HepG2 (cell line): ENCODE measurements around the gene SLC8A2. TPM values are rescaled to one million over a fixed set of nuclear protein-coding genes. Genes with fewer than 3 reads are reported as not detected.
A peak's percentile ranks its signal among the peaks of the same experiment; 100 is the strongest.

Experiments
- ATAC-seq: fragments of 200-7000 bp; cut with Tn5 transposase; 3 replicates; pipeline ENCODE4 v1.9.1; 2020; ENCODE audit warnings: mild to moderate bottlenecking, moderate library complexity
- BruUV-seq: library from RNA; stranded (reverse); fragments of 400-500 nt; replicated peaks from 2 replicates; lab custom pipeline; 2021; lab: Mats Ljungman, UMichigan
- CTCF ChIA-PET: fragments of 300-600 bp; formaldehyde crosslinking; extraction: SDS; loops from one replicate; lab custom pipeline; 2021; ENCODE audit warnings: low total read pairs, inconsistent platforms, low intra/inter-chr PET ratio; lab: Yijun Ruan, JAX
- POLR2A ChIA-PET: fragments of 350-600 bp; sonication (Branson Sonifier 250); formaldehyde crosslinking; loops from one replicate; lab custom pipeline; 2020; ENCODE audit warnings: antibody characterized with exemption, inconsistent platforms; lab: Yijun Ruan, JAX
- DNase-seq: peaks from one replicate; pipeline ENCODE4 v3.0.0-alpha.2; 2015; ENCODE audit warnings: low spot score
- FAIRE-seq: peaks from 3 replicates; lab custom pipeline; 2011; peaks lifted over from hg19 to GRCh38; lab: Jason Lieb, UNC
- H2AFZ ChIP-seq: one replicate; pipeline ENCODE4 v1.6.1; 2011; ENCODE audit warnings: low read length, inconsistent platforms
- H3K27ac ChIP-seq: fragments of 300-600 bp; 3 replicates; pipeline ENCODE4 v1.8.0; 2011; ENCODE audit warnings: mixed run types, mild to moderate bottlenecking, mixed read lengths, low read length, inconsistent platforms; ENCODE audit not compliant: insufficient read depth; ENCODE audit errors: extremely low read length
- H3K27me3 ChIP-seq, 2 experiments: fragments of 200-600 bp in 1 of 2; 2 replicates in 1 of 2; 3 replicates in 1 of 2; pipeline versions ENCODE4 v1.6.0 to v1.8.0; 2011; ENCODE audit warnings: low read length in 2 of 2, mild to moderate bottlenecking in 2 of 2, moderate library complexity in 2 of 2, inconsistent platforms in 1 of 2; ENCODE audit not compliant: insufficient read depth in 2 of 2, control insufficient read depth in 1 of 2
- H3K36me3 ChIP-seq, 2 experiments: fragments of 200-600 bp in 1 of 2; replicated peaks in 1 of 2; 2 replicates in 1 of 2; 3 replicates in 1 of 2; pipeline versions ENCODE4 v1.5.1 to v1.8.0; 2011; ENCODE audit warnings: low read length in 2 of 2, inconsistent platforms in 1 of 2; ENCODE audit not compliant: insufficient read depth in 2 of 2, control insufficient read depth in 1 of 2
- H3K4me1 ChIP-seq: 2 replicates; pipeline ENCODE4 v1.5.1; 2012; ENCODE audit warnings: low read length, inconsistent platforms; ENCODE audit not compliant: insufficient read depth
- H3K4me2 ChIP-seq: 2 replicates; pipeline ENCODE4 v1.6.0; 2011; ENCODE audit warnings: low read depth, low read length, inconsistent platforms
- H3K4me3 ChIP-seq, 3 experiments: fragments of 200-600 bp in 1 of 3; sonication (generic), shearing (Covaris generic) in 1 of 3; replicated peaks in 1 of 3; 2 replicates each; pipeline ENCODE4 v1.5.1; 2011 to 2016; ENCODE audit warnings: low read length in 3 of 3, inconsistent platforms in 2 of 3, low read depth in 2 of 3, mild to moderate bottlenecking in 2 of 3, control low read depth in 1 of 3, mixed read lengths in 1 of 3; ENCODE audit not compliant: insufficient read depth in 1 of 3
- H3K79me2 ChIP-seq: one replicate; pipeline ENCODE4 v1.6.1; 2011; ENCODE audit warnings: low read length, inconsistent platforms; ENCODE audit not compliant: insufficient read depth
- H3K9ac ChIP-seq: 2 replicates; pipeline ENCODE4 v1.6.0; 2011; ENCODE audit warnings: mild to moderate bottlenecking, low read depth, low read length, inconsistent platforms; ENCODE audit not compliant: insufficient read depth
- H3K9me3 ChIP-seq: 2 replicates; pipeline ENCODE4 v1.5.1; 2012; ENCODE audit warnings: mild to moderate bottlenecking, low read length
- H4K20me1 ChIP-seq: 2 replicates; pipeline ENCODE4 v1.6.0; 2011; ENCODE audit warnings: inconsistent platforms, mild to moderate bottlenecking, low read length, moderate library complexity; ENCODE audit not compliant: insufficient read depth
- ADNP ChIP-seq: sonication (generic); formaldehyde crosslinking; IDR thresholded peaks from 2 replicates; pipeline ENCODE4 v1.4.0; 2020; ENCODE audit warnings: missing genetic modification reagents
- ELF1 ChIP-seq: sonication (generic); formaldehyde crosslinking; IDR thresholded peaks from 2 replicates; pipeline ENCODE4 v1.4.0; 2020; ENCODE audit warnings: missing genetic modification reagents
- ELF4 ChIP-seq: sonication (generic); formaldehyde crosslinking; IDR thresholded peaks from 2 replicates; pipeline ENCODE4 v1.5.0; 2020; ENCODE audit warnings: missing genetic modification reagents, mild to moderate bottlenecking, moderate library complexity, borderline replicate concordance
- RNF219 ChIP-seq: sonication (generic); formaldehyde crosslinking; IDR thresholded peaks from 2 replicates; pipeline ENCODE4 v1.5.0; 2020; ENCODE audit warnings: mild to moderate bottlenecking, missing genetic modification reagents
- SP1 ChIP-seq, 2 experiments: fragments of 450-650 bp in 1 of 2; sonication (generic) in 1 of 2; formaldehyde crosslinking in 1 of 2; IDR thresholded peaks; 2 replicates each; pipeline versions ENCODE4 v1.4.0 to v1.6.1; 2016 to 2020; ENCODE audit warnings: missing genetic modification reagents in 1 of 2
- SP4 ChIP-seq: sonication (generic); formaldehyde crosslinking; IDR thresholded peaks from 2 replicates; pipeline ENCODE4 v1.8.1; 2023; ENCODE audit warnings: mild to moderate bottlenecking, missing genetic modification reagents
- ZNF121 ChIP-seq: sonication (generic); formaldehyde crosslinking; IDR thresholded peaks from 2 replicates; pipeline ENCODE4 v1.5.0; 2020; ENCODE audit warnings: mild to moderate bottlenecking, missing genetic modification reagents
- WGBS: methylation state at CpG from one replicate; pipeline ENCODE4 v1.1.6; 2017; ENCODE audit warnings: low lambda C conversion rate; 5-methylcytosine and 5-hydroxymethylcytosine counted together
- in situ Hi-C: cut with HindIII; loops from 2 replicates; pipeline ENCODE4 v1.10.0; 2017; ENCODE audit warnings: low pct_unique_long_range_greater_than_20kb; ENCODE audit not compliant: extremely low pct_ligation_motif_present
- intact Hi-C: fragments of 100-400 bp; cut with micrococcal nuclease; formaldehyde crosslinking; loops from one replicate; pipeline ENCODE4 v1.10.0; 2022; ENCODE audit not compliant: unreplicated experiment
- polyA plus RNA-seq, 8 experiments: library from polyadenylated mRNA; depleted of rRNA in 3 of 8; stranded (reverse) in 7 of 8; unstranded in 1 of 8; fragments of >200 nt; fragmentation: Illumina TruSeq in 4 of 8; extraction: Trizol in 4 of 8; gene quantifications; 2 replicates each; pipeline versions ENCODE4 v1.2.1 to v1.2.3, GENCODE V29; 2011 to 2016; ENCODE audit warnings: low read depth in 4 of 8, missing spikeins in 1 of 8, mixed read lengths in 1 of 8; ENCODE audit not compliant: insufficient read depth in 1 of 8
- total RNA-seq, 5 experiments: library from RNA; depleted of rRNA; stranded (reverse); fragments of >200 nt; fragmentation: Illumina TruSeq; extraction: Trizol; gene quantifications; 2 replicates each; pipeline ENCODE4 v1.2.3, GENCODE V29; 2016; ENCODE audit warnings: low read depth in 1 of 5
- TF ChIP-seq, protein P1 (sequence below): IDR thresholded peaks from 2 replicates; pipeline ENCODE4 v1.6.1; 2016; ENCODE audit warnings: mild to moderate bottlenecking

Gene SLC8A2
- total and polyA plus RNA-seq, 2 of the 13 experiments (the other 11 are each of a cell fraction or from before 2014, with no cell fraction given): 0.02 TPM; not detected in 1

DNA sequence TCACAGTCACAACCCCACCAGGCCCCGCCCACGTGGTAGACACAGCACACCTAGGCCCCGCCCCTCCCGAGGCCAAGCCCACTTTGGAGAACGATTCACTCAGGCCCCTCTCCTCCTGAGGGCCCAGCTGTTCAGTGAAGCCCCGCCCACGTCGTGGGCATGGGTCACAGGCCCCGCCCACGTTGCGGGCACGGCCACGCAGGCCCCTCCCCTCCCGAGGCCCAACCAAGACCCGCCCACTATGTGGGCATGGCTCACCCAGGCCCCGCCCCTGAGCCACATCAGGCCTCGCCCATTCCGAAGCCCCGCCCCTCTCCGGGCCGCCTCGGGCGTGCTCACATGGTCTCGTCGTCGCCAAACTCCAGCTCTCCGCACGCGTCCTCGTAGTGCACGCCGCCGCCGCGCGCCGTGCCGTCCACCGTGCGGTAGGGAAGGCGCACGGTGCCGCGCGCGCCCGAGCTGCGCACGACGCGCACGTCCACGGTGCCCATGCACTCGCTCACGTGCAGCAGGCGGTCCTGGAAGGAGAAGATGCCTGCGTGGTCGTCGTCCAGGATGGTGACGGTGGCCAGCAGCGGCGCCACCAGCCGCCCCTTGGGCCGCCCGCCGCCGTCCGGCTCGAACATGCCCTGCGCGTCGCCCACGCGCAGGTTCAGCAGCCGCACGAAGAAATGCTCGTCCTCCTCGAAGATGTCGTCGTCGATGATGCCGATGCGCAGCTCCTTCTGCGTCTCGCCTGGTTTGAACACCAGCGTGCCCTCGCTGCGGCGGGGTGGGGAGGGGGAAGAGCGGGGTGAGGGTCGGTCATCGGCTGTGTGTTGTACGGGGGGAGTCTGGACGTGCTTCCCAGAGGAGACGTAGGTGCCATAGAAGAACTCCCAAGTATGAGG, 24.0 kb downstream of the SLC8A2 start (continued):
- TF ChIP-seq RNF219 (CRISPR knock-in tag): no peak
- no peak for TF ChIP-seq ELF4 (CRISPR knock-in tag)
- no peak for TF ChIP-seq SP1 (IDR thresholded peaks at IDR 0.05)
- 0 out of 2 replicates have a peak, but pooled peaks have one; percentile 16 for TF ChIP-seq SP1 (CRISPR knock-in tag; IDR thresholded peaks at IDR 0.05)

- no peak overlapping the region for H2AFZ ChIP-seq
- DNase-seq: no peak
- no peak overlapping the region for H3K27ac ChIP-seq
- no peak overlapping the region for H3K9ac ChIP-seq
- ChIA-PET POLR2A (interaction anchor here (0.9 to 1.2 kb wide), 2 partner anchors 10 to 74 kb away, joined by 3 to 4 read pairs; no protein-coding TSS in a partner anchor), CTCF (no interaction called here)
- intact Hi-C loops (no loop called here), in situ Hi-C loops (no loop called here)
- H3K36me3 ChIP-seq: no peaks in the 10 kb centered on the region
- FAIRE-seq: no peak
- peak overlapping the region; percentile 63 for H3K4me2 ChIP-seq
- H3K79me2 ChIP-seq: no peaks in the 10 kb centered on the region
- no peaks in the 10 kb centered on the region for H4K20me1 ChIP-seq
- H3K4me1 ChIP-seq: peaks cover 18% of the 10 kb centered on the region; the same call in 1 of the 2 replicates
- peak; percentile 65 for TF ChIP-seq ZNF121 (CRISPR knock-in tag)
- TF ChIP-seq SP4 (CRISPR knock-in tag): peak; percentile 39; the same call in 1 of the 2 replicates
- TF ChIP-seq, protein P1, sequence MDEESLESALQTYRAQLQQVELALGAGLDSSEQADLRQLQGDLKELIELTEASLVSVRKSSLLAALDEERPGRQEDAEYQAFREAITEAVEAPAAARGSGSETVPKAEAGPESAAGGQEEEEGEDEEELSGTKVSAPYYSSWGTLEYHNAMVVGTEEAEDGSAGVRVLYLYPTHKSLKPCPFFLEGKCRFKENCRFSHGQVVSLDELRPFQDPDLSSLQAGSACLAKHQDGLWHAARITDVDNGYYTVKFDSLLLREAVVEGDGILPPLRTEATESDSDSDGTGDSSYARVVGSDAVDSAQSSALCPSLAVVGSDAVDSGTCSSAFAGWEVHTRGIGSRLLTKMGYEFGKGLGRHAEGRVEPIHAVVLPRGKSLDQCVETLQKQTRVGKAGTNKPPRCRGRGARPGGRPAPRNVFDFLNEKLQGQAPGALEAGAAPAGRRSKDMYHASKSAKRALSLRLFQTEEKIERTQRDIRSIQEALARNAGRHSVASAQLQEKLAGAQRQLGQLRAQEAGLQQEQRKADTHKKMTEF (CRISPR knock-in tag): no peak
- 0 out of 2 replicates have a peak, but pooled peaks have one; percentile 17 for TF ChIP-seq ELF1 (CRISPR knock-in tag)
- TF ChIP-seq ADNP (CRISPR knock-in tag): no peak
- BruUV-seq: no TSS peak
- H3K4me3 ChIP-seq: peak overlapping the region in 2 of 3 experiments; percentile 19 to 57; a peak in 3 of 6 replicates
- H3K9me3 ChIP-seq: no peaks in the 10 kb centered on the region
- WGBS: 21% methylated on average over 28 of the region's 28 CpGs
- H3K27me3 ChIP-seq: peaks cover 0 to 32% of the 10 kb centered on the region in 2 experiments
- ATAC-seq: peak; percentile 63
These were observed 24.9 kb downstream of the SLC8A2 start for GRCh38 chr19:47446534-47447469.
